PC-9 (cell line): ENCODE data around the gene FNDC5. TPM values are rescaled to one million over a fixed set of nuclear protein-coding genes. Genes with fewer than 3 reads are reported as not detected.

ENCODE experiments used
- BruUV-seq: library from RNA; stranded (reverse); fragments of 400-500 nt; replicated peaks from 2 replicates; lab custom pipeline; 2021; lab: Mats Ljungman, UMichigan
- CTCF ChIA-PET: fragments of 300-600 bp; sonication (Branson Sonifier 250); formaldehyde crosslinking; loops from one replicate; lab custom pipeline; 2022; ENCODE audit warnings: antibody characterized with exemption; lab: Charles Lee
- POLR2A ChIA-PET: fragments of 300-600 bp; sonication (Branson Sonifier 250); formaldehyde crosslinking; loops from one replicate; lab custom pipeline; 2022; ENCODE audit warnings: antibody characterized with exemption; ENCODE audit not compliant: unreplicated experiment; lab: Charles Lee
- DNase-seq, 2 experiments: peaks; one replicate each; pipeline versions ENCODE4 v3.0.0 to v3.0.0-alpha.2; 2015 to 2022; ENCODE audit warnings: mixed read lengths in 1 of 2
- H2AFZ ChIP-seq: fragments of 200-600 bp; sonication (generic); 2 replicates; pipeline ENCODE4 v1.8.1; 2017; ENCODE audit warnings: antibody characterized with exemption
- H3F3A ChIP-seq: fragments of 200-600 bp; sonication (generic); 2 replicates; pipeline ENCODE4 v1.8.1; 2017; ENCODE audit warnings: antibody characterized with exemption, mild to moderate bottlenecking, low read depth; ENCODE audit not compliant: insufficient read depth
- H3K27ac ChIP-seq: fragments of 200-600 bp; sonication (generic); 2 replicates; pipeline ENCODE4 v1.6.1; 2016; ENCODE audit warnings: mixed run types
- H3K27me3 ChIP-seq: fragments of 200-600 bp; sonication (generic); 2 replicates; pipeline ENCODE4 v1.6.1; 2016; ENCODE audit warnings: low read depth, mixed run types; ENCODE audit not compliant: insufficient read depth
- H3K36me3 ChIP-seq: fragments of 200-600 bp; sonication (generic); 2 replicates; pipeline ENCODE4 v1.6.1; 2016; ENCODE audit warnings: low read depth, mixed run types
- H3K4me1 ChIP-seq: fragments of 200-600 bp; sonication (generic); replicated peaks from 2 replicates; pipeline ENCODE4 v1.6.1; 2016; ENCODE audit warnings: mixed run types; ENCODE audit not compliant: insufficient read depth
- H3K4me2 ChIP-seq: fragments of 200-600 bp; sonication (generic); 2 replicates; pipeline ENCODE4 v1.6.1; 2017; ENCODE audit warnings: mixed run types
- H3K4me3 ChIP-seq: fragments of 200-600 bp; sonication (generic); 2 replicates; pipeline ENCODE4 v1.6.1; 2016; ENCODE audit warnings: mixed run types
- H3K79me2 ChIP-seq: fragments of 200-600 bp; sonication (generic); 2 replicates; pipeline ENCODE4 v1.6.1; 2017; ENCODE audit warnings: low read depth, mixed run types
- H3K9me2 ChIP-seq: fragments of 200-600 bp; sonication (generic); 2 replicates; pipeline ENCODE4 v1.8.1; 2017; ENCODE audit warnings: mild to moderate bottlenecking; ENCODE audit not compliant: insufficient read depth
- H3K9me3 ChIP-seq: fragments of 200-600 bp; sonication (generic); 2 replicates; pipeline ENCODE4 v1.8.1; 2016; ENCODE audit warnings: low read depth; ENCODE audit not compliant: insufficient read depth
- H4K20me1 ChIP-seq: fragments of 200-600 bp; sonication (generic); 2 replicates; pipeline ENCODE4 v1.8.1; 2017; ENCODE audit not compliant: insufficient read depth
- EZH2 ChIP-seq: fragments of 200-600 bp; sonication (generic); IDR thresholded peaks from 2 replicates; pipeline ENCODE4 v1.8.0; 2017; ENCODE audit warnings: antibody characterized with exemption, low read depth
- intact Hi-C: fragments of 100-400 bp; cut with micrococcal nuclease; formaldehyde crosslinking; loops from one replicate; pipeline ENCODE4 v1.10.0; 2022; ENCODE audit not compliant: unreplicated experiment
- total RNA-seq: library from RNA; stranded (reverse); gene quantifications from 2 replicates; pipeline ENCODE4 v1.2.3, GENCODE V29; 2021
- TF ChIP-seq, protein P1 (sequence below): fragments of 200-600 bp; sonication (generic); conservative IDR thresholded peaks from 2 replicates; pipeline ENCODE4 v1.6.1; 2017; ENCODE audit warnings: mixed run types, antibody characterized with exemption, mild to moderate bottlenecking, moderate library complexity

The FNDC5 gene
- total RNA-seq, 1 experiment from 2014 or later, result not detected

GRCh38 chr1:32886004-32886827, 15.5 kb upstream of the FNDC5 start, which contains the start of gene HPCA:
Gene HPCA (plus strand): TSS chr1:32886491. CDS start chr1:32888899, 2,408 bp downstream.
- POLR2A ChIA-PET, result interaction anchor here (0.6 kb wide), 1 partner anchor 122 kb away, joined by 4 read pairs; no protein-coding TSS in a partner anchor
- Histone ChIP-seq H3K27ac (no peak within 1 kb of the TSS), H3K27me3 (peaks cover 8% of the 10 kb centered on the region; the same call in 1 of the 2 replicates)

DNA sequence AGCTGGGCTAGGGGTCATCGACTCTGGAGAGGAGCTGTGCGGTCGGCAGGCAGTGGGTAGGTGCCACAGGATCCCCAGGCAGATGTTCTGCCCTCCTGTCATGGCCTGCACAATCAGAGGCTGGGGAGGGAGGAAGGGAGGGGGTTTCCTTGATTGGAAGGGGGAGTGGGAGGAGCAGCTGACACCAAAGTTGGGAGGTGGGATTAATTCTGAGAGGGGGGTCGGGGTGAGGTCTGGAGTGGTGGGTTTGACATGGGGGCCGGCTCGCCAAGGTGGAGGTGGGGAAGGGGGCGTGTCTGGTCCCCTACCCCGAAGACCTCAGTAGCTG, 14.9 kb upstream of the FNDC5 start:
- BruUV-seq, result no TSS peak
- intact Hi-C loops, result no loop called here
- Histone ChIP-seq H4K20me1 (no peaks in the 10 kb centered on the region), H3K4me3 (no peak overlapping the region), H3K27me3 (peaks cover 8% of the 10 kb centered on the region; the same call in 1 of the 2 replicates), H2AFZ (no peak overlapping the region), H3K9me2 (no peaks in the 10 kb centered on the region), H3K79me2 (no peaks in the 10 kb centered on the region), H3K4me2 (no peak overlapping the region), H3K9me3 (no peaks in the 10 kb centered on the region), H3K27ac (no peak overlapping the region), H3K4me1 (no peaks in the 10 kb centered on the region), H3K36me3 (no peaks in the 10 kb centered on the region), H3F3A (no peaks in the 10 kb centered on the region)
- ChIA-PET CTCF (no interaction called here), POLR2A (interaction anchor here (0.6 kb wide), 1 partner anchor 121 kb away, joined by 4 read pairs; no protein-coding TSS in a partner anchor)
- DNase-seq, result no peak
- no peak for TF ChIP-seq EZH2
- TF ChIP-seq, protein P1, sequence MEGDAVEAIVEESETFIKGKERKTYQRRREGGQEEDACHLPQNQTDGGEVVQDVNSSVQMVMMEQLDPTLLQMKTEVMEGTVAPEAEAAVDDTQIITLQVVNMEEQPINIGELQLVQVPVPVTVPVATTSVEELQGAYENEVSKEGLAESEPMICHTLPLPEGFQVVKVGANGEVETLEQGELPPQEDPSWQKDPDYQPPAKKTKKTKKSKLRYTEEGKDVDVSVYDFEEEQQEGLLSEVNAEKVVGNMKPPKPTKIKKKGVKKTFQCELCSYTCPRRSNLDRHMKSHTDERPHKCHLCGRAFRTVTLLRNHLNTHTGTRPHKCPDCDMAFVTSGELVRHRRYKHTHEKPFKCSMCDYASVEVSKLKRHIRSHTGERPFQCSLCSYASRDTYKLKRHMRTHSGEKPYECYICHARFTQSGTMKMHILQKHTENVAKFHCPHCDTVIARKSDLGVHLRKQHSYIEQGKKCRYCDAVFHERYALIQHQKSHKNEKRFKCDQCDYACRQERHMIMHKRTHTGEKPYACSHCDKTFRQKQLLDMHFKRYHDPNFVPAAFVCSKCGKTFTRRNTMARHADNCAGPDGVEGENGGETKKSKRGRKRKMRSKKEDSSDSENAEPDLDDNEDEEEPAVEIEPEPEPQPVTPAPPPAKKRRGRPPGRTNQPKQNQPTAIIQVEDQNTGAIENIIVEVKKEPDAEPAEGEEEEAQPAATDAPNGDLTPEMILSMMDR, result no peak

More at GRCh38 chr1:32886004-32886827, 15.5 kb upstream of the FNDC5 start, which contains the start of gene HPCA:
- peak in 1 of 2 experiments; percentile 46 for DNase-seq
- CTCF ChIA-PET, result interaction anchor here (0.5 kb wide), 1 partner anchor 422 kb away, joined by 3 read pairs; no protein-coding TSS in a partner anchor
- H3K79me2 ChIP-seq, result no peaks in the 10 kb centered on the region
- no peak within 1 kb of the TSS for H3K4me2 ChIP-seq
- no peaks in the 10 kb centered on the region for H3K9me2 ChIP-seq
- no peak within 1 kb of the TSS for H3K4me3 ChIP-seq
- intact Hi-C loops, result no loop called here
- no peak within 1 kb of the TSS for H2AFZ ChIP-seq
- H4K20me1 ChIP-seq, result no peaks in the 10 kb centered on the region
- no peaks in the 10 kb centered on the region for H3K9me3 ChIP-seq
- H3K4me1 ChIP-seq, result no peaks in the 10 kb centered on the region
- BruUV-seq, result no TSS peak
- H3K36me3 ChIP-seq, result no peaks in the 10 kb centered on the region
- no peak for TF ChIP-seq EZH2
- TF ChIP-seq, protein P1, result no peak; the same call in 1 of the 2 replicates
- H3F3A ChIP-seq, result no peaks in the 10 kb centered on the region

DNA sequence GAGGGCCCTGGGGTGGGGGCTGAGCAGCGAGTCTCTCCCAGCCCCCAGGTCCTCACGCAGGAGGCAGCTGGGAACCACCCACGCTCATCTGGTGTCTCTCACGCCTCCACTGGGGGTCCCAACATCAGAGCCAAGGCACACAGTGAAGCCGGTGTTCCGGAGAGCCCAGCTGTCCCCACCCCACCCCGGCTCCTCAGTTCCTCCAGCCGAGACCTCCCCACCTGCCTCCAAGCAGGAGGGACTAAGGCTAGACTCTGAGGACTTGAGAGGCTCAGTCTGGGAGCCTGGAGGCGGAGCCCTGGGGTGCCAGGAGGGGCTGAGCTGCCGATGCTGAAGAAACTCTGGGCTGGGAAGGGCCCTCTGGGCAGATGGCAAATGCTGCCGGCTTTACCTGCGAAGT, 14.0 kb upstream of the FNDC5 start:
- H4K20me1 ChIP-seq, result no peaks in the 10 kb centered on the region

More for the DNA sequence above, 14.0 kb upstream of the FNDC5 start:
- H3K27me3 ChIP-seq, result peaks cover 8% of the 10 kb centered on the region; the same call in 1 of the 2 replicates
- H3K9me2 ChIP-seq, result no peaks in the 10 kb centered on the region
- no peak for DNase-seq
- no peaks in the 10 kb centered on the region for H3K4me1 ChIP-seq
- H3K36me3 ChIP-seq, result no peaks in the 10 kb centered on the region
- H3K4me2 ChIP-seq, result no peak overlapping the region
- no peak overlapping the region for H3K27ac ChIP-seq
- no TSS peak for BruUV-seq
- ChIA-PET POLR2A (no interaction called here), CTCF (no interaction called here)
- TF ChIP-seq, protein P1, result no peak
- no peak for TF ChIP-seq EZH2
- H3K79me2 ChIP-seq, result no peaks in the 10 kb centered on the region
- no peak overlapping the region for H3K4me3 ChIP-seq
- no peak overlapping the region for H2AFZ ChIP-seq
- H3F3A ChIP-seq, result no peaks in the 10 kb centered on the region
- intact Hi-C loops, result no loop called here
- no peaks in the 10 kb centered on the region for H3K9me3 ChIP-seq
